Glutamatergic neuron (in vitro differentiated cells): ENCODE data around the gene SRC. TPM values are rescaled to one million over a fixed set of nuclear protein-coding genes. Genes with fewer than 3 reads are reported as not detected.

Experiments
- DNase-seq: peaks from one replicate; pipeline ENCODE4 v3.0.0; 2022
- H3K27ac Mint-ChIP-seq: one replicate; pipeline ENCODE4 v1.8.0; 2020; ENCODE audit warnings: mild to moderate bottlenecking, mixed read lengths, inconsistent platforms; ENCODE audit not compliant: unreplicated experiment
- H3K27me3 Mint-ChIP-seq: one replicate; pipeline ENCODE4 v1.8.0; 2020; ENCODE audit warnings: mild to moderate bottlenecking, moderate library complexity, mixed read lengths, inconsistent platforms; ENCODE audit not compliant: unreplicated experiment
- H3K36me3 Mint-ChIP-seq: one replicate; pipeline ENCODE4 v1.8.0; 2020; ENCODE audit warnings: mild to moderate bottlenecking, mixed read lengths, inconsistent platforms; ENCODE audit not compliant: unreplicated experiment
- H3K4me1 Mint-ChIP-seq: one replicate; pipeline ENCODE4 v1.8.0; 2020; ENCODE audit warnings: mild to moderate bottlenecking, low read depth, mixed read lengths, inconsistent platforms; ENCODE audit not compliant: unreplicated experiment
- H3K4me3 Mint-ChIP-seq: one replicate; pipeline ENCODE4 v1.8.0; 2020; ENCODE audit warnings: mild to moderate bottlenecking, mixed read lengths, inconsistent platforms; ENCODE audit not compliant: unreplicated experiment
- H3K9me3 Mint-ChIP-seq: one replicate; pipeline ENCODE4 v1.8.0; 2020; ENCODE audit warnings: mild to moderate bottlenecking, moderate library complexity, mixed read lengths, inconsistent platforms; ENCODE audit not compliant: unreplicated experiment
- total RNA-seq: library from RNA; stranded (reverse); fragmentation: NEBNext Ultra II Directional; extraction: Animal tissue kit (Norgen Biotek cat#: 25700); gene quantifications from one replicate; pipeline ENCODE4 v1.2.1, GENCODE V29; 2021; ENCODE audit not compliant: unreplicated experiment
- TF ChIP-seq, protein P1 (sequence below): fragments of 200-600 bp; sonication (generic); IDR thresholded peaks from one replicate; pipeline ENCODE4 v1.5.0; 2021; ENCODE audit not compliant: partially characterized antibody, unreplicated experiment

SRC gene
- total RNA-seq, 1 donor from 2014 or later, result 39.2 TPM

DNA sequence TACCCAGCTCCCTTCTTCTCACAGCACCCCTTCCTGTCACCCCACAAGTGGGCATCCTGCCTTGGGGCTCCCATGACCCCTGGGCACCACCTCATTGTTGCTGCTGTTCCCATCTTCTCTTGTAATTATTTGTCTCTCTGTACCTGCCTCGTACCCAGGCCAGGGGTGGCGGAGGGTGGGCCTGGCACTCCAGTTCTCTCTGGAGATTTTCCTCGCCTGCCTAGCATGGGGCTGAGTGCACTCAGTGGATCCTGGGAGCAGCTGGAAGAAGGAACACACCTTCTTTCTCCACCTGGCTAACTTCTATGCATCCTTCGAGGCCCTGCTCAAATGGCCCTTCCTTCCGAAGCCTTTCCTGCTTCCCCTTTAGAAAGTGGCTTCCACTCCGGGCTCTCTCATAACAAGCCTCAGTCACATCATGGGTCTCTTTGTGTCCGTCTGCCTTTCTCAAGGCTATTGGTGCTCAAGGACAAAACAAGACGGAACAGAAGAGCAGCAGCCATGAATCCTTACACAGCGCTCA is 79.2 kb downstream of the SRC start:
- H3K27me3 Mint-ChIP-seq, result peaks cover 10% of the 10 kb centered on the region
- H3K4me3 Mint-ChIP-seq, result no peak overlapping the region
- H3K27ac Mint-ChIP-seq, result no peak overlapping the region
- peaks cover 24% of the 10 kb centered on the region for H3K4me1 Mint-ChIP-seq
- peaks cover 11% of the 10 kb centered on the region for H3K9me3 Mint-ChIP-seq
- no peak for DNase-seq
- H3K36me3 Mint-ChIP-seq, result no peaks in the 10 kb centered on the region
- TF ChIP-seq, protein P1, sequence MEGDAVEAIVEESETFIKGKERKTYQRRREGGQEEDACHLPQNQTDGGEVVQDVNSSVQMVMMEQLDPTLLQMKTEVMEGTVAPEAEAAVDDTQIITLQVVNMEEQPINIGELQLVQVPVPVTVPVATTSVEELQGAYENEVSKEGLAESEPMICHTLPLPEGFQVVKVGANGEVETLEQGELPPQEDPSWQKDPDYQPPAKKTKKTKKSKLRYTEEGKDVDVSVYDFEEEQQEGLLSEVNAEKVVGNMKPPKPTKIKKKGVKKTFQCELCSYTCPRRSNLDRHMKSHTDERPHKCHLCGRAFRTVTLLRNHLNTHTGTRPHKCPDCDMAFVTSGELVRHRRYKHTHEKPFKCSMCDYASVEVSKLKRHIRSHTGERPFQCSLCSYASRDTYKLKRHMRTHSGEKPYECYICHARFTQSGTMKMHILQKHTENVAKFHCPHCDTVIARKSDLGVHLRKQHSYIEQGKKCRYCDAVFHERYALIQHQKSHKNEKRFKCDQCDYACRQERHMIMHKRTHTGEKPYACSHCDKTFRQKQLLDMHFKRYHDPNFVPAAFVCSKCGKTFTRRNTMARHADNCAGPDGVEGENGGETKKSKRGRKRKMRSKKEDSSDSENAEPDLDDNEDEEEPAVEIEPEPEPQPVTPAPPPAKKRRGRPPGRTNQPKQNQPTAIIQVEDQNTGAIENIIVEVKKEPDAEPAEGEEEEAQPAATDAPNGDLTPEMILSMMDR, result no peak

DNA sequence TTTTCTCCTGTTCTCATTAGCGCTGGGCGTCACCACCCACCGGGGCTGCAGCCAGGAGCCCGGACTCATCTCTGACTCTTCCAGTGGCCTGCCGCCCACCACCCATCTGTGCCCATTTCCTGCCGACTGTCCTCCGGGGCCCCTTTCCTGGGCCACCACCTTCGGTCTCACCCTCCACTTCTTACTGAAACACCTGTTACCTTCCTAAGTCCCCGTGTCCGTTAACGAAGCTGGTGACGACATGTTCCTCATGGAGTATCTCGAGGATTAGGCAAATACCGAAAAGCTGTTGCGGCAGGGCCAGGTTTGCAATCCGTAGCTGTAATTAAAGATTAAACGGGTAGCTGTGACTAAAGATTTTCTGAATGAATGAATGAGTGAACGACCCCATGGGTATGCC is 80.2 kb downstream of the SRC start:
- TF ChIP-seq, protein P1, result no peak
- Mint-ChIP-seq H3K27ac (no peak overlapping the region), H3K9me3 (peaks cover 6% of the 10 kb centered on the region), H3K4me1 (peaks cover 16% of the 10 kb centered on the region), H3K36me3 (no peaks in the 10 kb centered on the region), H3K4me3 (no peak overlapping the region), H3K27me3 (peaks cover 7% of the 10 kb centered on the region)
- DNase-seq, result no peak

DNA sequence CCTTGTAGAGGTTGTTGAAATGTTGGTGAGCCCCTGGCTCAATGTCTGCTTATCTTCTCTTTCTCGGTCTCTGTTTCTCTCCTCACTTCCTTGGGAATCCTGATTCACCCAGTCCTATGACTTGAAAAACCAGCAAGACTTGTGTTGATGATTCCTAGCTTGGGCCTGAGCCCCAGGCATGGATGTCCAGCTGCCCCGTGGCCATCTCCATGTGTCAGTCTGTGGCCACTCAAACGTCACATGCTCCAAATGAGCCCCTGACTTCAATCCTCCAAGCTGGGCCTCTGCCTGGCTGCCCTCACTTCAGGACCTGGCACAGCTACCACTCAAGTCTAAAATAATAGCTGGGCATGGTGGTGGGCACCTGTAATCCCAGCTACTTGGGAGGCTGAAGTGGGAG is 81.0 kb downstream of the SRC start:
- Mint-ChIP-seq H3K9me3 (peaks cover 4% of the 10 kb centered on the region), H3K27me3 (peaks cover 3% of the 10 kb centered on the region), H3K4me3 (no peak overlapping the region), H3K36me3 (no peaks in the 10 kb centered on the region), H3K4me1 (peaks cover 7% of the 10 kb centered on the region), H3K27ac (no peak overlapping the region)
- DNase-seq, result no peak
- TF ChIP-seq, protein P1, result no peak

DNA sequence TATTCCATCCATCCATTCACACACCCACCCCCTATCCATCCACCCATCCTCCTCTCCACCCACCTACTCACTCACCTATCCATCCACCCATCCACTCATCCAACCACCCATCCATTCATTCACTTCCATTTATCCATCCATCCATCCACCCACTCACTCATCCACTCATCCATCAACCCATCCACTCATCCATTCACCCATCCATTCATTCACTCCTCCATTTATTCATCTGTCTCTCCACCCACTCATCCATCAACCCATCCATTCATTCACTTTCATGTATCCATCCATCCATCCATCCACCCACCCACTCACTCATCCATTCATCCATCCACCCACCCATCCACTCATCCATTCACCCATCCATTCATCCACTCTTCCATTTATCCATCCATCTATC is 84.1 kb downstream of the SRC start:
- Mint-ChIP-seq H3K4me3 (no peak overlapping the region), H3K27me3 (no peaks in the 10 kb centered on the region), H3K27ac (no peak overlapping the region), H3K36me3 (no peaks in the 10 kb centered on the region), H3K9me3 (no peaks in the 10 kb centered on the region), H3K4me1 (no peaks in the 10 kb centered on the region)
- TF ChIP-seq, protein P1, result no peak
- DNase-seq, result no peak

DNA sequence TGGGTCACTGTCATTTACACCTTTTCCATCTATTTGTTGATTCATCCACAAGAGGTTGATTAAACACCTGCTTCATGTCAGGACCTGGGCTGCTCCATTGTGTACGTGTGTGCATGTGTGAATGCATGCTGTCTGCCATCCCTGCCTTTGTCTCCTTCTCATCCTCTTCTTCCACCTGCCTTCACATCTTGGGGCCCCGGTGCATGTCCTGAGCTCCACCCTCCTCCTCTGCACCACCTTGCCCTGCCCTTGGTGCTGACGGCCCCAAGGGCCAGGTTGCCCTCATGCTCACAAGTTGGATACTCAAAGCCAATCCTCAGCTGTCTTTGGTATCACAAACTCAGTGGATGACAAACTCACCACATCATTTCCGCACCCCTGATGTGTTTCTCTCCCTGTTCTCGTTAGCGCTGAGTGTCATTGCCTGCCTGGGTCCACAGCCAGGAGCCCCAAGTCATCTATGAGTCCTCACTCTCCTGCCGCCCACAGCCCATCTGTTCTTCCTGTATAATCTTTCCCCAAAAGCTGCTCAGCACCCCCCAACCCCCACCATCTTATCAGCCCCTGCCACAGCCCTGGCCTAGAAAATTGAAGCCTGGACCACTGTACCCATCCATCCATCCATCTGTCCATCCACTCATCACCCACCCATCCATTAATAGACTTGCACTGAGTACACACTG is 85.0 kb downstream of the SRC start:
- no peaks in the 10 kb centered on the region for H3K27me3 Mint-ChIP-seq
- H3K4me1 Mint-ChIP-seq, result no peaks in the 10 kb centered on the region
- H3K4me3 Mint-ChIP-seq, result no peak overlapping the region
- TF ChIP-seq, protein P1, result no peak
- H3K36me3 Mint-ChIP-seq, result no peaks in the 10 kb centered on the region
- H3K9me3 Mint-ChIP-seq, result no peaks in the 10 kb centered on the region
- no peak for DNase-seq
- H3K27ac Mint-ChIP-seq, result no peak overlapping the region
